K562 (cell line): ENCODE data around the gene CD101. TPM values are rescaled to one million over a fixed set of nuclear protein-coding genes. Genes with fewer than 3 reads are reported as not detected.

Source experiments
- CBFA2T3 ChIP-seq: fragments of 450-650 bp; IDR thresholded peaks from 2 replicates; pipeline ENCODE4 v1.6.1; 2017
- COPS2 ChIP-seq: fragments of 450-650 bp; conservative IDR thresholded peaks from 2 replicates; pipeline ENCODE4 v1.6.1; 2016; ENCODE audit warnings: mild to moderate bottlenecking, moderate library complexity
- NFRKB ChIP-seq: fragments of 450-650 bp; IDR thresholded peaks from 2 replicates; pipeline ENCODE4 v1.6.1; 2016; ENCODE audit warnings: low read depth
- NR1H2 ChIP-seq: sonication (generic); formaldehyde crosslinking; IDR thresholded peaks from 2 replicates; pipeline ENCODE4 v1.4.0; 2020; ENCODE audit warnings: mild to moderate bottlenecking, missing genetic modification reagents
- PCBP1 ChIP-seq: fragments of 200-400 bp; formaldehyde crosslinking; IDR thresholded peaks from 2 replicates; pipeline ENCODE4 v1.6.1; 2018; ENCODE audit warnings: mild to moderate bottlenecking, low read depth, low read length; ENCODE audit not compliant: poor library complexity, severe bottlenecking
- PHF20 ChIP-seq: fragments of 450-650 bp; IDR thresholded peaks from 2 replicates; pipeline ENCODE4 v1.6.1; 2018; ENCODE audit not compliant: partially characterized antibody
- POLR2A ChIP-seq: fragments of 450-650 bp; conservative IDR thresholded peaks from 2 replicates; pipeline ENCODE4 v1.6.1; 2016
- TCF7L2 ChIP-seq: fragments of 150-350 bp; IDR thresholded peaks from 2 replicates; pipeline ENCODE4 v1.6.1; 2016; ENCODE audit warnings: low read depth, mild to moderate bottlenecking, low read length, moderate library complexity
- ZBTB49 ChIP-seq: sonication (generic); formaldehyde crosslinking; IDR thresholded peaks from 2 replicates; pipeline ENCODE4 v1.8.0; 2022; ENCODE audit warnings: missing genetic modification reagents, mild to moderate bottlenecking, borderline replicate concordance
- ZNF197 ChIP-seq: fragments of 200-800 bp; sonication (Bioruptor generic); IDR thresholded peaks from 2 replicates; pipeline ENCODE4 v1.6.1; 2016; ENCODE audit warnings: low read depth, missing genetic modification characterization, missing compliant biosample characterization
- ZNF3 ChIP-seq: fragments of 250-450 bp; sonication (Bioruptor Pico); IDR thresholded peaks from 2 replicates; pipeline ENCODE4 v1.5.0; 2021; ENCODE audit warnings: mild to moderate bottlenecking, moderate library complexity
- ZNF431 ChIP-seq: sonication (generic); formaldehyde crosslinking; IDR thresholded peaks from 2 replicates; pipeline ENCODE4 v1.8.0; 2022; ENCODE audit warnings: mild to moderate bottlenecking, missing genetic modification reagents
- ZNF518B ChIP-seq: fragments of 250-450 bp; sonication (Bioruptor Pico); IDR thresholded peaks from 2 replicates; pipeline ENCODE4 v1.5.0; 2021; ENCODE audit warnings: mild to moderate bottlenecking, moderate library complexity
- ZNF764 ChIP-seq: fragments of 250-450 bp; sonication (Bioruptor Pico); IDR thresholded peaks from 2 replicates; pipeline ENCODE4 v1.4.0; 2020; ENCODE audit warnings: low read depth, mild to moderate bottlenecking, moderate library complexity
- ZNF778 ChIP-seq: fragments of 450-650 bp; formaldehyde crosslinking; IDR thresholded peaks from 2 replicates; pipeline ENCODE4 v1.4.0; 2020; ENCODE audit warnings: mild to moderate bottlenecking, moderate library complexity
- polyA plus RNA-seq, 8 experiments: library from polyadenylated mRNA; depleted of rRNA in 4 of 8; stranded (reverse) in 5 of 8; unstranded in 3 of 8; fragments of >200 nt; fragmentation: Nextera tagmentation in 2 of 8; fragmentation: Illumina TruSeq in 1 of 8; extraction: Ambion mirVana in 2 of 8; extraction: Trizol in 1 of 8; gene quantifications; 2 replicates each; pipeline versions ENCODE4 v1.2.1 to v1.2.3, GENCODE V29; 2011 to 2014; ENCODE audit warnings: inconsistent platforms in 1 of 8, missing spikeins in 1 of 8
- total RNA-seq, 7 experiments: library from RNA; depleted of rRNA in 6 of 7; stranded (reverse); fragments of >200 nt in 6 of 7; fragmentation: Illumina TruSeq in 2 of 7; extraction: Trizol in 2 of 7; gene quantifications; 2 replicates each; pipeline versions ENCODE4 v1.2.1 to v1.2.3, GENCODE V29; 2011 to 2021; ENCODE audit warnings: low replicate concordance in 1 of 7
- TF ChIP-seq, protein P1 (sequence below): IDR thresholded peaks from 2 replicates; pipeline ENCODE4 v1.6.1; 2014; ENCODE audit warnings: antibody characterized with exemption
- TF ChIP-seq, protein P2 (sequence below): sonication (generic); formaldehyde crosslinking; IDR thresholded peaks from 2 replicates; pipeline ENCODE4 v1.8.0; 2022; ENCODE audit warnings: mild to moderate bottlenecking, missing genetic modification reagents

The CD101 gene
- total and polyA plus RNA-seq, 9 of the 15 experiments (the other 6 are each of a cell fraction or from before 2014, with no cell fraction given): 0.04 to 1.1 (median 0.20) TPM

DNA sequence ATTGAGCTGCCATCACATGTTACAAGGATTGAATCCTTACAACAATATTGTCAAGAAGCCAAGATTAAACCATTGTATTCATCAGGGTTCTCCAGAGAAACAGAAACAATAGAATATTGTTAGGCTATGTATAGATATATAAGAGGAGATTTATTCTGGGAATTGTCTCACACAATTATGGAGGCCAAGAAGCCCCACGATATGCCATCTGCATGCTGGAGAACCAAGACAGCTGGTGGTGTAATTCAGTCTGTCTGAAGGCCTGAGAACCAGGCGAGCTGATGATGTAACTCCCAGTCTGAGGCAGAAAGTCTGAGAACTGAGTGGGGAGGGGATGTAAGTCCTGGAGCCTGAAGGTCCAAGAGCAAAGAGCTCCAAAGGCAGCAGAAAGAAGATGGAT is 44.1 kb downstream of the CD101 start (continued):
- TF ChIP-seq NFRKB: no peak
- TF ChIP-seq ZNF518B (CRISPR knock-in tag): no peak
- TF ChIP-seq TCF7L2: no peak
- no peak for TF ChIP-seq PHF20
- no peak for TF ChIP-seq ZNF431 (CRISPR knock-in tag)
- no peak for TF ChIP-seq ZNF3 (CRISPR knock-in tag)
- no peak for TF ChIP-seq POLR2A
- no peak for TF ChIP-seq PCBP1
- TF ChIP-seq ZBTB49 (CRISPR knock-in tag): no peak
- TF ChIP-seq ZNF778 (CRISPR knock-in tag): no peak
- TF ChIP-seq, protein P1, sequence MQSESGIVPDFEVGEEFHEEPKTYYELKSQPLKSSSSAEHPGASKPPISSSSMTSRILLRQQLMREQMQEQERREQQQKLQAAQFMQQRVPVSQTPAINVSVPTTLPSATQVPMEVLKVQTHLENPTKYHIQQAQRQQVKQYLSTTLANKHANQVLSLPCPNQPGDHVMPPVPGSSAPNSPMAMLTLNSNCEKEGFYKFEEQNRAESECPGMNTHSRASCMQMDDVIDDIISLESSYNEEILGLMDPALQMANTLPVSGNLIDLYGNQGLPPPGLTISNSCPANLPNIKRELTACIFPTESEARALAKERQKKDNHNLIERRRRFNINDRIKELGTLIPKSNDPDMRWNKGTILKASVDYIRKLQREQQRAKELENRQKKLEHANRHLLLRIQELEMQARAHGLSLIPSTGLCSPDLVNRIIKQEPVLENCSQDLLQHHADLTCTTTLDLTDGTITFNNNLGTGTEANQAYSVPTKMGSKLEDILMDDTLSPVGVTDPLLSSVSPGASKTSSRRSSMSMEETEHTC: no peak
- no peak for TF ChIP-seq ZNF197 (CRISPR knock-in tag)
- TF ChIP-seq, protein P2, sequence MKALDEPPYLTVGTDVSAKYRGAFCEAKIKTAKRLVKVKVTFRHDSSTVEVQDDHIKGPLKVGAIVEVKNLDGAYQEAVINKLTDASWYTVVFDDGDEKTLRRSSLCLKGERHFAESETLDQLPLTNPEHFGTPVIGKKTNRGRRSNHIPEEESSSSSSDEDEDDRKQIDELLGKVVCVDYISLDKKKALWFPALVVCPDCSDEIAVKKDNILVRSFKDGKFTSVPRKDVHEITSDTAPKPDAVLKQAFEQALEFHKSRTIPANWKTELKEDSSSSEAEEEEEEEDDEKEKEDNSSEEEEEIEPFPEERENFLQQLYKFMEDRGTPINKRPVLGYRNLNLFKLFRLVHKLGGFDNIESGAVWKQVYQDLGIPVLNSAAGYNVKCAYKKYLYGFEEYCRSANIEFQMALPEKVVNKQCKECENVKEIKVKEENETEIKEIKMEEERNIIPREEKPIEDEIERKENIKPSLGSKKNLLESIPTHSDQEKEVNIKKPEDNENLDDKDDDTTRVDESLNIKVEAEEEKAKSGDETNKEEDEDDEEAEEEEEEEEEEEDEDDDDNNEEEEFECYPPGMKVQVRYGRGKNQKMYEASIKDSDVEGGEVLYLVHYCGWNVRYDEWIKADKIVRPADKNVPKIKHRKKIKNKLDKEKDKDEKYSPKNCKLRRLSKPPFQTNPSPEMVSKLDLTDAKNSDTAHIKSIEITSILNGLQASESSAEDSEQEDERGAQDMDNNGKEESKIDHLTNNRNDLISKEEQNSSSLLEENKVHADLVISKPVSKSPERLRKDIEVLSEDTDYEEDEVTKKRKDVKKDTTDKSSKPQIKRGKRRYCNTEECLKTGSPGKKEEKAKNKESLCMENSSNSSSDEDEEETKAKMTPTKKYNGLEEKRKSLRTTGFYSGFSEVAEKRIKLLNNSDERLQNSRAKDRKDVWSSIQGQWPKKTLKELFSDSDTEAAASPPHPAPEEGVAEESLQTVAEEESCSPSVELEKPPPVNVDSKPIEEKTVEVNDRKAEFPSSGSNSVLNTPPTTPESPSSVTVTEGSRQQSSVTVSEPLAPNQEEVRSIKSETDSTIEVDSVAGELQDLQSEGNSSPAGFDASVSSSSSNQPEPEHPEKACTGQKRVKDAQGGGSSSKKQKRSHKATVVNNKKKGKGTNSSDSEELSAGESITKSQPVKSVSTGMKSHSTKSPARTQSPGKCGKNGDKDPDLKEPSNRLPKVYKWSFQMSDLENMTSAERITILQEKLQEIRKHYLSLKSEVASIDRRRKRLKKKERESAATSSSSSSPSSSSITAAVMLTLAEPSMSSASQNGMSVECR: no peak
- no peak for TF ChIP-seq NR1H2 (CRISPR knock-in tag)
- no peak for TF ChIP-seq ZNF764 (CRISPR knock-in tag)
- TF ChIP-seq CBFA2T3: no peak
- no peak for TF ChIP-seq COPS2
